HS-27A (cell line): ENCODE data around the gene RANBP9.

Experiments
- DNase-seq: peaks from one replicate; pipeline ENCODE4 v3.0.0-alpha.2; 2012; ENCODE audit warnings: low read depth, missing footprints

Gene RANBP9

GRCh38 chr6:13710552-13711323 is 897 bp downstream of the RANBP9 start:
- no peak for DNase-seq

- DNase-seq, result no peak
These were observed 1.7 kb downstream of the RANBP9 start for GRCh38 chr6:13709689-13710551.

- DNase-seq, result no peak
These were observed 2.9 kb downstream of the RANBP9 start for GRCh38 chr6:13708736-13709135.

- no peak for DNase-seq
These were observed 8.1 kb downstream of the RANBP9 start for GRCh38 chr6:13703496-13703895.

- DNase-seq, result no peak
These were observed 8.8 kb downstream of the RANBP9 start for GRCh38 chr6:13702809-13703302.

GRCh38 chr6:13700232-13700631 is 11.4 kb downstream of the RANBP9 start:
- DNase-seq, result no peak

- no peak for DNase-seq
These were observed 12.9 kb downstream of the RANBP9 start for GRCh38 chr6:13698715-13699114.

- no peak for DNase-seq
These were observed 13.8 kb downstream of the RANBP9 start for GRCh38 chr6:13697857-13698256.

- peak; percentile 75 for DNase-seq
These were observed 15.4 kb downstream of the RANBP9 start for GRCh38 chr6:13696226-13696625.

- no peak for DNase-seq
These were observed 16.4 kb downstream of the RANBP9 start for GRCh38 chr6:13695252-13695651.

GRCh38 chr6:13694562-13694961 is 17.1 kb downstream of the RANBP9 start:
- no peak for DNase-seq

- DNase-seq, result no peak
These were observed 22.0 kb downstream of the RANBP9 start for GRCh38 chr6:13689511-13690256.

GRCh38 chr6:13688692-13689196 is 22.9 kb downstream of the RANBP9 start:
- DNase-seq, result no peak

GRCh38 chr6:13687917-13688351 is 23.7 kb downstream of the RANBP9 start:
- no peak for DNase-seq

GRCh38 chr6:13684855-13685254 is 26.8 kb downstream of the RANBP9 start:
- no peak for DNase-seq

GRCh38 chr6:13683038-13683437 is 28.6 kb downstream of the RANBP9 start:
- no peak for DNase-seq

GRCh38 chr6:13682346-13682745 is 29.3 kb downstream of the RANBP9 start:
- DNase-seq, result no peak

- DNase-seq, result no peak
These were observed 30.2 kb downstream of the RANBP9 start for GRCh38 chr6:13681305-13682061.

GRCh38 chr6:13680448-13680968 is 31.1 kb downstream of the RANBP9 start:
- no peak for DNase-seq

GRCh38 chr6:13679996-13680395 is 31.6 kb downstream of the RANBP9 start:
- DNase-seq, result no peak
